Hematopoietic multipotent progenitor cell treated with erythropoietin and hydrocortisone succinate and interleukin-3 and kit ligand, for 17 days (in vitro differentiated cells): ENCODE results near the gene BCL2L13.

Experiments
- DNase-seq: peaks from one replicate; pipeline ENCODE4 v3.0.0-alpha.2; 2015; ENCODE audit warnings: low spot score

The BCL2L13 gene

DNA sequence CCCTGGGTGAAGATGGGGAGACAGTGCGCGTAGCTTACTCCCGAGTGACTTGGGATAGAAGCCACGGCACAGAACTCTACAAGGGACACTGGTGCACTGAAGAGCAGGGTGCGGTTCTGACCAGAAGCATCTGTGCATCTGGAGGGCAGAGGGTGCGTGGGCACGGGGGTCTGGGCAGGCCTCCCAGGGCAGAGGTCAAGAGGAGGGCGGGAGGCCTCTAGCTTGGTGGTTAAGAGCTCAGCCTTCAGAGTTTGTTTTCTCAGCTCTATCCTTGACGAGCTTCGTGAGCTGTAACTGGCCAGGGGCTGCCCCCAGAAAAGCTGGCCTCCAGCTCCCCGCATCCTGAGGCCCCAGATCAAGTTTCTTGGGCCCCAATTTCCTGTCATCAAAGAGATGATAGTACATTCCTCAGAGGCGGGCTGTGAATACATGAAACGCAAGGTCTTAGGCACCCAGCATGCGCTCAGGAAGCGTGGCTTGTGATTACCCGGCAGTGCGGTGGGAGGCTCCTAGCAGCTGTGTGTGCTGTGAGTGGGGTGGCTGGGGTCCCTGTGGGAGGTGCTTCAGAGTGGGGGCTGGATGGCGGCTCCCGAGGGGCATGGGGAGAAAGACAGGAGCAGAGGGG lies 141.7 kb downstream of the BCL2L13 start:
- no peak for DNase-seq
